Measurements from ENCODE around the gene CTDSPL2. TPM values are rescaled to one million over a fixed set of nuclear protein-coding genes. Genes with fewer than 3 reads are reported as not detected.

Gene CTDSPL2
- polyA plus RNA-seq, 2 of the 4 experiments (the other 2 are of a cell fraction) = 15.4 to 50.1 TPM

DNA sequence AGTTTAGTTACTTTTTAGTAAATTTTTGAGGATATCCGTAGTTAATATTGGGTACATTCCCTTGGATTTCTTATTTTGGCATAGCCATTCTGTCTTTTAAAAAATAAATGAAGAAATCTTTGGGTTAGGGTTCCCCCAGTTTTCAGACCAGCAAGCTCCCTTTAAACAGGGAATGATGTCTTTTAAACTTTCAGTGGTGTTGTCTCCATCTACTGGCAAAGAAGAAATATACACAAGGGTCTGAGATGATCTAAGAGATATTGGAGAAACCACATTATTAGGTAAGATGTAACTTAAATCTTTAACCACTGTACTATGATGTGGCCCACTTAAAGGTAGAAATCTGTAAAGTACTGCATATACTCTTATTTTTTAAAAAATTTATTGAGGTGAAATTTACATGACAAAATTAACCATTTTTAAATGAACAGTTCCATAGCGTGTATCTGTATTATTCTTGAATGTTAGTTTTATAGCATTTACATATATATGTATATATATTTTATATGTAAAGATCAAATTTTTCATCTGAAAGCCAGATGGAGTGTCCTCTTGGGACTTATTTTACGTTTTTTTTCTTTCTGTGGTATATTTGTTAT is 74.4 kb downstream of the CTDSPL2 start:
- TF ChIP-seq, protein P1, sequence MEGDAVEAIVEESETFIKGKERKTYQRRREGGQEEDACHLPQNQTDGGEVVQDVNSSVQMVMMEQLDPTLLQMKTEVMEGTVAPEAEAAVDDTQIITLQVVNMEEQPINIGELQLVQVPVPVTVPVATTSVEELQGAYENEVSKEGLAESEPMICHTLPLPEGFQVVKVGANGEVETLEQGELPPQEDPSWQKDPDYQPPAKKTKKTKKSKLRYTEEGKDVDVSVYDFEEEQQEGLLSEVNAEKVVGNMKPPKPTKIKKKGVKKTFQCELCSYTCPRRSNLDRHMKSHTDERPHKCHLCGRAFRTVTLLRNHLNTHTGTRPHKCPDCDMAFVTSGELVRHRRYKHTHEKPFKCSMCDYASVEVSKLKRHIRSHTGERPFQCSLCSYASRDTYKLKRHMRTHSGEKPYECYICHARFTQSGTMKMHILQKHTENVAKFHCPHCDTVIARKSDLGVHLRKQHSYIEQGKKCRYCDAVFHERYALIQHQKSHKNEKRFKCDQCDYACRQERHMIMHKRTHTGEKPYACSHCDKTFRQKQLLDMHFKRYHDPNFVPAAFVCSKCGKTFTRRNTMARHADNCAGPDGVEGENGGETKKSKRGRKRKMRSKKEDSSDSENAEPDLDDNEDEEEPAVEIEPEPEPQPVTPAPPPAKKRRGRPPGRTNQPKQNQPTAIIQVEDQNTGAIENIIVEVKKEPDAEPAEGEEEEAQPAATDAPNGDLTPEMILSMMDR (IDR thresholded peaks at IDR 0.05) = peak; percentile 60
- TF ChIP-seq HES2 (IDR thresholded peaks at IDR 0.05) (no peak), ELK1 (IDR thresholded peaks at IDR 0.05; ENCODE audit: low read depth, low read length) (no peak), SMC3 (IDR thresholded peaks at IDR 0.05) (peak; percentile 53; the same call in 2 of the 3 replicates), JUNB (IDR thresholded peaks at IDR 0.05) (no peak), RFX5 (IDR thresholded peaks at IDR 0.05) (no peak), ATOH8 (CRISPR knock-in tag; IDR thresholded peaks at IDR 0.05; ENCODE audit: low read depth) (no peak), RAD21 (conservative IDR thresholded peaks at IDR 0.05 in 1 of 2, IDR thresholded peaks at IDR 0.05 in 1 of 2) (peak; percentile 59 to 63), KDM5A (IDR thresholded peaks at IDR 0.05) (no peak), ZSCAN20 (CRISPR knock-in tag; IDR thresholded peaks at IDR 0.05) (no peak), MYC (IDR thresholded peaks at IDR 0.05; ENCODE audit: borderline replicate concordance, low read length) (no peak)
- TF ChIP-seq, protein P2, sequence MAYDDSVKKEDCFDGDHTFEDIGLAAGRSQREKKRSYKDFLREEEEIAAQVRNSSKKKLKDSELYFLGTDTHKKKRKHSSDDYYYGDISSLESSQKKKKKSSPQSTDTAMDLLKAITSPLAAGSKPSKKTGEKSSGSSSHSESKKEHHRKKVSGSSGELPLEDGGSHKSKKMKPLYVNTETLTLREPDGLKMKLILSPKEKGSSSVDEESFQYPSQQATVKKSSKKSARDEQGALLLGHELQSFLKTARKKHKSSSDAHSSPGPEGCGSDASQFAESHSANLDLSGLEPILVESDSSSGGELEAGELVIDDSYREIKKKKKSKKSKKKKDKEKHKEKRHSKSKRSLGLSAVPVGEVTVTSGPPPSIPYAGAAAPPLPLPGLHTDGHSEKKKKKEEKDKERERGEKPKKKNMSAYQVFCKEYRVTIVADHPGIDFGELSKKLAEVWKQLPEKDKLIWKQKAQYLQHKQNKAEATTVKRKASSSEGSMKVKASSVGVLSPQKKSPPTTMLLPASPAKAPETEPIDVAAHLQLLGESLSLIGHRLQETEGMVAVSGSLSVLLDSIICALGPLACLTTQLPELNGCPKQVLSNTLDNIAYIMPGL (CRISPR knock-in tag; IDR thresholded peaks at IDR 0.05; ENCODE audit: borderline replicate concordance) = no peak
- ATAC-seq (peak; percentile 59 to 68; a peak in 3 of 6 replicates), FAIRE-seq (no peak), DNase-seq (ENCODE audit: low read depth in 1 of 2, low spot score in 1 of 2) (peak; percentile 20 to 29)
- ChIA-PET CTCF (interaction anchor here (0.5 to 1.8 kb wide), 16 partner anchors 9 to 629 kb away, joined by 3 to 10 read pairs (median 3); partner anchors contain the start of gene CTDSPL2), POLR2A (interaction anchor here (1.0 kb wide), 1 partner anchor 75 kb away, joined by 7 read pairs; the partner anchor contains the start of gene CTDSPL2)
- Histone ChIP-seq H3K4me1 (no peaks in the 10 kb centered on the region), H3K4me3 (no peak overlapping the region), H3K9me3 (no peaks in the 10 kb centered on the region), H3K4me2 (no peak overlapping the region), H3K27ac (no peak overlapping the region)
- WGBS (ENCODE audit: missing lambda C conversion rate) = 48% methylated on average over 3 of the region's 3 CpGs

- H3K4me1 ChIP-seq = no peaks in the 10 kb centered on the region
- no peak for TF ChIP-seq RAD21 (conservative IDR thresholded peaks at IDR 0.05 in 1 of 2, IDR thresholded peaks at IDR 0.05 in 1 of 2)
- TF ChIP-seq NPAS2 (CRISPR knock-in tag; IDR thresholded peaks at IDR 0.05; ENCODE audit: borderline replicate concordance) = no peak
- no peak for TF ChIP-seq HOXB5 (CRISPR knock-in tag; IDR thresholded peaks at IDR 0.05)
- no peak for TF ChIP-seq ESRRA (IDR thresholded peaks at IDR 0.05; ENCODE audit: borderline replicate concordance, low read length)
- TF ChIP-seq, protein P3, sequence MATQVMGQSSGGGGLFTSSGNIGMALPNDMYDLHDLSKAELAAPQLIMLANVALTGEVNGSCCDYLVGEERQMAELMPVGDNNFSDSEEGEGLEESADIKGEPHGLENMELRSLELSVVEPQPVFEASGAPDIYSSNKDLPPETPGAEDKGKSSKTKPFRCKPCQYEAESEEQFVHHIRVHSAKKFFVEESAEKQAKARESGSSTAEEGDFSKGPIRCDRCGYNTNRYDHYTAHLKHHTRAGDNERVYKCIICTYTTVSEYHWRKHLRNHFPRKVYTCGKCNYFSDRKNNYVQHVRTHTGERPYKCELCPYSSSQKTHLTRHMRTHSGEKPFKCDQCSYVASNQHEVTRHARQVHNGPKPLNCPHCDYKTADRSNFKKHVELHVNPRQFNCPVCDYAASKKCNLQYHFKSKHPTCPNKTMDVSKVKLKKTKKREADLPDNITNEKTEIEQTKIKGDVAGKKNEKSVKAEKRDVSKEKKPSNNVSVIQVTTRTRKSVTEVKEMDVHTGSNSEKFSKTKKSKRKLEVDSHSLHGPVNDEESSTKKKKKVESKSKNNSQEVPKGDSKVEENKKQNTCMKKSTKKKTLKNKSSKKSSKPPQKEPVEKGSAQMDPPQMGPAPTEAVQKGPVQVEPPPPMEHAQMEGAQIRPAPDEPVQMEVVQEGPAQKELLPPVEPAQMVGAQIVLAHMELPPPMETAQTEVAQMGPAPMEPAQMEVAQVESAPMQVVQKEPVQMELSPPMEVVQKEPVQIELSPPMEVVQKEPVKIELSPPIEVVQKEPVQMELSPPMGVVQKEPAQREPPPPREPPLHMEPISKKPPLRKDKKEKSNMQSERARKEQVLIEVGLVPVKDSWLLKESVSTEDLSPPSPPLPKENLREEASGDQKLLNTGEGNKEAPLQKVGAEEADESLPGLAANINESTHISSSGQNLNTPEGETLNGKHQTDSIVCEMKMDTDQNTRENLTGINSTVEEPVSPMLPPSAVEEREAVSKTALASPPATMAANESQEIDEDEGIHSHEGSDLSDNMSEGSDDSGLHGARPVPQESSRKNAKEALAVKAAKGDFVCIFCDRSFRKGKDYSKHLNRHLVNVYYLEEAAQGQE (IDR thresholded peaks at IDR 0.05) = no peak
- TF ChIP-seq SMC3 (IDR thresholded peaks at IDR 0.05) = no peak
- no peak for TF ChIP-seq RCOR1 (IDR thresholded peaks at IDR 0.05; ENCODE audit: low read depth, low read length)
- TF ChIP-seq EHMT2 (IDR thresholded peaks at IDR 0.05; ENCODE audit: low read depth) = no peak
- CTCF ChIA-PET = interaction anchor here (0.8 to 1.1 kb wide), 2 partner anchors 20 to 613 kb away, joined by 3 to 4 read pairs; no protein-coding TSS in a partner anchor
- H3K4me2 ChIP-seq = no peak overlapping the region
- DNase-seq (ENCODE audit: low read depth in 1 of 2, low spot score in 1 of 2) = no peak
- H3K9me3 ChIP-seq = no peaks in the 10 kb centered on the region
- H3K27ac ChIP-seq = no peak overlapping the region
- ATAC-seq = no peak
- POLR2A ChIA-PET = no interaction called here
- H3K4me3 ChIP-seq = no peak overlapping the region
- no peak for FAIRE-seq
Measured at GRCh38 chr15:44516436-44516835, 89.0 kb downstream of the CTDSPL2 start.
